HK-2 (cell line): ENCODE results near the gene MCU.
"Not testable (repeated sequence)": the region's sequence is repeated elsewhere in the genome, so short reads cannot be mapped to it uniquely, and the experiment has no call there.

ENCODE experiments used
- DNase-seq: peaks from one replicate; pipeline ENCODE4 v3.0.0-alpha.2; 2018; ENCODE audit not compliant: unreplicated experiment

Gene MCU

DNA sequence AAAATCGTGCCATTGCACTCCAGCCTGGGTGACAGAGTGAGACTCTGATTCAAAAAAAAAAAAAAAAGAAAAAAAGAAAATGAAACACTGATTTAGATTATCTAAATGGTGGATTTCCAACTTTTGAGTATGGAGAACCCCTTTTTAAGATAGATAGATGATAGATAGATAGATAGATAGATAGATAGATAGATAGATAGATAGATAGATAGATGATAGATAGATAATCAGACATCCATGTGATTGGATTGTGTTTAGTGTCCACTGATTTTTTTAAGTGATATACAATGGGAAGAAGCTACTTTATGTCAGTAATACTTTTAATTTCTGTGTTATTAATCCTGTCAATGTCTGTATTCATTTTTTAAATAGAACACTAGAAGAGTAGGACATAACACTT, 207.6 kb downstream of the MCU start:
- no peak for DNase-seq

DNA sequence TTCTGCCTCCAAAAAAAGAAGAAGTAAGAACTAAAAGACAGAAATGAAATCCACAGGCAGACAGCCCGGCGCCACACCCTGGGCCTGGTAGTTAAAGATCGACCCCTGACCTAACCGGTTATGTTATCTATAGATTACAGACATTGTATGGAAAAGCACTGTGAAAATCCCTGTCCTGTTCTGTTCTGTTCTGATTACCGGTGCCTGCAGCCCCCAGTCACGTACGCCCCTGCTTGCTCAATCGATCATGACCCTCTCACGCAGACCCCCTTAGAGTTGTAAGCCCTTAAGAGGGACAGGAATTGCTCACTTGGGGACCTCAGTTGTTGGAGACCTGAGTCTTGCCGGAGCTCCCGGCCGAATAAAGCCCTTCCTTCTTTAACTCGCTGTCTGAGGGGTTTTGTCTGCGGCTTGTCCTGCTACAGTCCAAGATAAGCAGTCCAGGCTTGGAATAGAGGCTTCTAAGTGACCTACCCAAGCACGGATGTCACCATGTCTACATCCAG, 212.1 kb downstream of the MCU start:
- DNase-seq = not testable (repeated sequence)

GRCh38 chr10:72904806-72905205, 212.9 kb downstream of the MCU start:
- no peak for DNase-seq

- DNase-seq = no peak
Observed at GRCh38 chr10:72906446-72906845, 214.5 kb downstream of the MCU start.

GRCh38 chr10:72910705-72911104, 218.8 kb downstream of the MCU start:
- DNase-seq = no peak

DNA sequence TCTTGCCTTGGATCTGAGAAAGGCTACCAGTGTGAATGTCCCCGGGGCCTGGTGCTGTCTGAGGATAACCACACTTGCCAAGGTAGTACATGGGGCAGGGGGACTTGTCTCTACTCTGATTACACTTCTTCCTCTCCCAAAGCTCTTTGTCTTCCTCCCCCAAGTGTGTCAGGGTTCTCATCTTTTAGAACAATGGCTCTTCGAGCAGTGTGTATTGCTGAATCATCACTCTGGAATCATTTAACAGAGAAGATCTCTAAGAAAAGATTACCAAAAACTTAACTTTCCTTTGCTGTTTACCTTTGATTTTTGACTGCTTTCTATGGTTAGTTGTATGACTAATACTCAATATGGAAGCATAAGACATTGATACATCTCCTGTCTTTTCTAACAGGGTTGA, 219.8 kb downstream of the MCU start:
- no peak for DNase-seq

GRCh38 chr10:72912736-72913135, 220.8 kb downstream of the MCU start:
- DNase-seq = no peak

DNA sequence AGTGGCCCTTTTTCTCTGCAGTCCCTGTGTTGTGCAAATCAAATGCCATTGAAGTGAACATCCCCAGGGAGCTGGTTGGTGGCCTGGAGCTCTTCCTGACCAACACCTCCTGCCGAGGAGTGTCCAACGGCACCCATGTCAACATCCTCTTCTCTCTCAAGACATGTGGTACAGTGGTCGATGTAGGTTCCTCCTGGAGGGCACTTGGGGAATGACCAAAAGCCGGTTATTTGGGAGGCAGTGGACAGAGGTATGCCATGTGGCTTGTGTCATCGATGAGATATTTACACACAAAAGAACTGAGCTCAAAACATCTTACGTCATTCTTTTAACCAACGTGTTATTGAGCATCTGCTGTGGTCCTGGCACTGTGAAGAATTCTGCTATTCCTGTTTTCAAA, 221.3 kb downstream of the MCU start:
- DNase-seq = no peak

DNA sequence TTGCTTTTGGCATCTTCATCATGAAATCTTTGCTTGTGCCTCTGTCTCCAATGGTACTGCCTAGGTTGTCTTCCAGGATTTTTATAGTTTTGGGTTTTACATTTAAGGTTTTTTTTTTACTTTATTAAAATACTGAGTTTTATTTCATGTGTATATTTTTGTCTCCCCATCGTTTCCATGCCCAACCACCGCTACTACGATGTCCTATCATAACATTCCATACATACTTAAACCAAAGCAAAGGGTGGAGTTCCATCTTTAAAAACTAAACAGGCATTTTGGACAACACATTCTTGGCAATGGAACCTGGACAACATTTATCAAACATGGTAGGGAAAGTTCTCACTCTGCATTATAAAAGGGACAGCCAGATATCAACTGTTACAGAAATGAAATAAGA, 225.3 kb downstream of the MCU start:
- not testable (repeated sequence) for DNase-seq

DNA sequence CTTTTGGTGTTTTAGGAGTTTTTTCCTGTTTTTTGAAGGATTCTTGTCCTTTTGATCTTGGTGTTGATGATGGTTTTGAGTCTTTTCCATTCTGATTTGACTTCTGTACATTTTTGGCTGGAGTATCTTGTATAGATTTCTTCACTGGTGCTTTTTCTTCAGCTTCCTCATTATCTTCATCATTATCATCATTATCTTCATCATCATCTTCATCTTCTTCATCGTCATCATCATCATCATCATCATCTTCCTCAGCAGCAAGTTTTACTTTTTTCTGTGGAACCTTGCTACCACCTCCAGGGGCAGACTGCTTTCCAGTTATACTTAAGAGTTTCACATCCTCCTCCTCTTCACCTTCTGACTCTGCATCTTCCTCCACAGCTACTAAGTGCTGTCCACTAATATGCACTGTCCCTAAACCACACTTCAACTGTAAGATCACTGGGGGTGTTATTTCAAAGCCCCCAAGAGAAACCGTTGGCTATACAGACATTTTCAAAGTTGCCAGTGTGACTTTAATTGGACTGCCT, 225.9 kb downstream of the MCU start:
- DNase-seq = not testable (repeated sequence)

DNA sequence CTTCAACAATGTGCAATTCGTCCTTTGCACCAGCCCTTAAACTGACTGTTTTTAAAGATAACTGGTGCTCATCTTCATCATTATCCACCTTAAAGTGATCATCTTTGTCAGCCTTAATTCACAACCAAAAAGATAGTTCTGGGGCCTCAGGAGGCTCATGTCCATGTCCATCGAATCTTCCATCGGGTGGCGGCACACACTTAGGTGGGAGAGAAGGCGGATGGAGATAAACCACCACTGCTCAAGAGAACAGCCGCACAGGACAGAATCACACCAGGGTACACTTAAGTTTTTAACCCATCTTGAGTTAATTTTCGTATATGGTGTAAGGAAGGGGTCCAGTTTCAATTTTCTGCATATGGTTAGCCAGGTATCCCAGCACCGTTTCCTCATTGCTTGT, 226.4 kb downstream of the MCU start:
- no peak for DNase-seq

- not testable (repeated sequence) for DNase-seq
Observed at GRCh38 chr10:72921147-72921683, 229.3 kb downstream of the MCU start.

- DNase-seq = no peak
Observed at GRCh38 chr10:72924351-72924750, 232.4 kb downstream of the MCU start.

DNA sequence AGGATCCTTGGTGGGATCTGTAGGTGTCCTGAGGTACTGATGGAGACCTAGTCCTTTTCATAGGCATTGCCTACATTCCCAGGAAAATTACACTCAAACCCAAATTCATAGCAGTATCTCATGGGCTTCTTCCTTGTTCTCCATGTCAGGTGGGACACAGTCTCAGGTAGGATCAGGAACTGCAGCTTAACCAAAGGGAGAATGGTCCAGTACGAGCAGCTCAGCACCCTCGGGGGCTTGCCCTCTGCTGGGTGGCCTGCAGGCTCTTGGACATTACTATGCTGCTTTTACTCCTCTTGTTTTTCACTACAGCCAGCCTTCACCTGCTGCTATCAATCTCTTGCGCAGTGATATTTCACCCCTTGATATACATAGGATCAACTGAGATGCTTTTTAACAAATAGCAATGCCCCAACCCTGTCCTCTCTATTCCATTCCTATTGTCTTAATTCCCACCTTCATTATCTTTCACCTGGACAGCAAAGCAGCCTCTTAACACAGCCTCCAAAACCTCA, 234.1 kb downstream of the MCU start:
- no peak for DNase-seq

DNA sequence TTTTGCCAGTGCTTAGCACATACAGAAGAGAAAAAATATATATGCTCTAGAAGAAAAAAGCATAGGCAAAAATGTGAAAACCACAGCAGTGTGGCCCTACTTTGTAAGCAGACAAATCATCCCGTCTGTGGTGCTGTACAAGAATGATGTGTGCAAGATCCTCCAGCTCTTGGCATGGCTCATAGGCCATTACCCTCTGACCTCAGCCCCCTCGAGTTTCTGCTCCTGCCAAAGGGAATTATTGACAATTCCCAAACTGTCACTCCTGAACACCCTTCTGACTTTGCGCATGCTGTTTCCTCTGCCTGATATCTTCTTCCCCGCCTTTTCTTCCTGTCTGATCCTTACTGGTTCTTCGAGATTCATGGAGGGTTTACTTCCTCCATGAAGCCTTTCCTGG, 235.5 kb downstream of the MCU start:
- no peak for DNase-seq

- DNase-seq = no peak
Observed at GRCh38 chr10:72928798-72929197, 236.9 kb downstream of the MCU start.

- DNase-seq = no peak
Observed at GRCh38 chr10:72930276-72930675, 238.3 kb downstream of the MCU start.

DNA sequence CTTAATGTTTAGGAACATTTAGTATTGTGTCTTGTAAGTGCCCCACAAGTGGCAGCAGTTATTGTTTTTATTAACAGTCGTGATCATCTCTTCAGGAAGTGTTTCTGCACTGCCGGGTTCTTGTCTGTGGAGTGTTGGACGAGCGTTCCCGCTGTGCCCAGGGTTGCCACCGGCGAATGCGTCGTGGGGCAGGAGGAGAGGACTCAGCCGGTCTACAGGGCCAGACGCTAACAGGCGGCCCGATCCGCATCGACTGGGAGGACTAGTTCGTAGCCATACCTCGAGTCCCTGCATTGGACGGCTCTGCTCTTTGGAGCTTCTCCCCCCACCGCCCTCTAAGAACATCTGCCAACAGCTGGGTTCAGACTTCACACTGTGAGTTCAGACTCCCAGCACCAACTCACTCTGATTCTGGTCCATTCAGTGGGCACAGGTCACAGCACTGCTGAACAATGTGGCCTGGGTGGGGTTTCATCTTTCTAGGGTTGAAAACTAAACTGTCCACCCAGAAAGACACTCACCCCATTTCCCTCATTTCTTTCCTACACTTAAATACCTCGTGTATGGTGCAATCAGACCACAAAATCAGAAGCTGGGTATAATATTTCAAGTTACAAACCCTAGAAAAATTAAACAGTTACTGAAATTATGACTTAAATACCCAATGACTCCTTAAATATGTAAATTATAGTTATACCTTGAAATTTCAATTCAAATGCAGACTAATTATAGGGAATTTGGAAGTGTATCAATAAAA, 240.5 kb downstream of the MCU start:
- DNase-seq = no peak

GRCh38 chr10:72935361-72935760, 243.4 kb downstream of the MCU start:
- DNase-seq = peak; percentile 15
